PFSK-1 (cell line): Measurements from ENCODE around the gene RACK1.

Experiments
- FOXP2 ChIP-seq: optimal IDR thresholded peaks from 2 replicates; pipeline ENCODE3; 2011; ENCODE audit warnings: borderline replicate concordance, control low read depth, inconsistent platforms; ENCODE audit not compliant: insufficient read depth; ENCODE audit errors: extremely low read length, extremely low read depth
- POLR2AphosphoS5 ChIP-seq: IDR thresholded peaks from 2 replicates; pipeline ENCODE4 v1.6.1; 2012; ENCODE audit warnings: low read depth, mild to moderate bottlenecking, control low read depth, low read length, moderate library complexity
- SIN3A ChIP-seq: IDR thresholded peaks from 2 replicates; pipeline ENCODE4 v1.6.1; 2012; ENCODE audit warnings: mild to moderate bottlenecking, low read length, moderate library complexity, borderline replicate concordance; ENCODE audit not compliant: insufficient read depth
- TAF1 ChIP-seq: IDR thresholded peaks from 2 replicates; pipeline ENCODE4 v1.6.1; 2012; ENCODE audit warnings: low read length, control low read depth, borderline replicate concordance; ENCODE audit not compliant: insufficient read depth
- TF ChIP-seq, protein P1 (sequence below), 2 experiments: IDR thresholded peaks; 2 replicates each; pipeline versions ENCODE4 v1.6.1 to v1.8.0; 2011 to 2012; ENCODE audit warnings: low read depth in 2 of 2, low read length in 2 of 2, control low read depth in 1 of 2, inconsistent platforms in 1 of 2, mild to moderate bottlenecking in 1 of 2, moderate library complexity in 1 of 2; ENCODE audit not compliant: insufficient read depth in 1 of 2

GRCh38 chr5:181230551-181230950 lies 13.2 kb downstream of the RACK1 start:
- TF ChIP-seq, protein P1, sequence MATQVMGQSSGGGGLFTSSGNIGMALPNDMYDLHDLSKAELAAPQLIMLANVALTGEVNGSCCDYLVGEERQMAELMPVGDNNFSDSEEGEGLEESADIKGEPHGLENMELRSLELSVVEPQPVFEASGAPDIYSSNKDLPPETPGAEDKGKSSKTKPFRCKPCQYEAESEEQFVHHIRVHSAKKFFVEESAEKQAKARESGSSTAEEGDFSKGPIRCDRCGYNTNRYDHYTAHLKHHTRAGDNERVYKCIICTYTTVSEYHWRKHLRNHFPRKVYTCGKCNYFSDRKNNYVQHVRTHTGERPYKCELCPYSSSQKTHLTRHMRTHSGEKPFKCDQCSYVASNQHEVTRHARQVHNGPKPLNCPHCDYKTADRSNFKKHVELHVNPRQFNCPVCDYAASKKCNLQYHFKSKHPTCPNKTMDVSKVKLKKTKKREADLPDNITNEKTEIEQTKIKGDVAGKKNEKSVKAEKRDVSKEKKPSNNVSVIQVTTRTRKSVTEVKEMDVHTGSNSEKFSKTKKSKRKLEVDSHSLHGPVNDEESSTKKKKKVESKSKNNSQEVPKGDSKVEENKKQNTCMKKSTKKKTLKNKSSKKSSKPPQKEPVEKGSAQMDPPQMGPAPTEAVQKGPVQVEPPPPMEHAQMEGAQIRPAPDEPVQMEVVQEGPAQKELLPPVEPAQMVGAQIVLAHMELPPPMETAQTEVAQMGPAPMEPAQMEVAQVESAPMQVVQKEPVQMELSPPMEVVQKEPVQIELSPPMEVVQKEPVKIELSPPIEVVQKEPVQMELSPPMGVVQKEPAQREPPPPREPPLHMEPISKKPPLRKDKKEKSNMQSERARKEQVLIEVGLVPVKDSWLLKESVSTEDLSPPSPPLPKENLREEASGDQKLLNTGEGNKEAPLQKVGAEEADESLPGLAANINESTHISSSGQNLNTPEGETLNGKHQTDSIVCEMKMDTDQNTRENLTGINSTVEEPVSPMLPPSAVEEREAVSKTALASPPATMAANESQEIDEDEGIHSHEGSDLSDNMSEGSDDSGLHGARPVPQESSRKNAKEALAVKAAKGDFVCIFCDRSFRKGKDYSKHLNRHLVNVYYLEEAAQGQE (IDR thresholded peaks at IDR 0.05; ENCODE audit: insufficient read depth in 1 of 2, low read depth in 2 of 2, low read length in 2 of 2): no peak
- no peak for TF ChIP-seq TAF1
- TF ChIP-seq POLR2AphosphoS5: no peak
- TF ChIP-seq SIN3A: no peak
- TF ChIP-seq FOXP2: no peak
